Tibial artery (tissue), 4 donors: ENCODE results near the gene PSMC4.

Source experiments
- DNase-seq, 2 donors: peaks; one replicate each; pipeline ENCODE4 v3.0.0-alpha.2; 2019
- H3K27ac ChIP-seq, 2 donors: fragments of 200-600 bp; sonication (generic) in 1 of 2; 1 replicate in 1 of 2; 2 replicates in 1 of 2; pipeline ENCODE4 v1.5.1; 2018 to 2019; ENCODE audit warnings: mild to moderate bottlenecking in 1 of 2
- H3K27me3 ChIP-seq, 2 donors: fragments of 200-600 bp; sonication (generic) in 1 of 2; one replicate each; pipeline versions ENCODE4 v1.5.1 to v1.6.0; 2016 to 2019
- H3K36me3 ChIP-seq, 3 donors: fragments of 200-600 bp; sonication (generic) in 2 of 3; one replicate each; pipeline ENCODE4 v1.5.1; 2016 to 2019; ENCODE audit warnings: mild to moderate bottlenecking in 2 of 3
- H3K4me1 ChIP-seq, 4 donors: fragments of 200-600 bp; sonication (generic) in 2 of 4; 1 replicate in 3 of 4; 2 replicates in 1 of 4; pipeline ENCODE4 v1.5.1; 2016 to 2019
- H3K4me3 ChIP-seq, 2 donors: fragments of 200-600 bp; sonication (generic) in 1 of 2; 1 replicate in 1 of 2; 2 replicates in 1 of 2; pipeline ENCODE4 v1.5.1; 2018 to 2019; ENCODE audit warnings: mild to moderate bottlenecking in 2 of 2
- H3K9me3 ChIP-seq, 3 donors: fragments of 200-600 bp; sonication (generic) in 1 of 3; one replicate each; pipeline ENCODE4 v1.5.1; 2016 to 2019
- intact Hi-C: fragments of 100-400 bp; cut with DNase I; formaldehyde crosslinking; loops from one replicate; pipeline ENCODE4 v1.15.0; 2023; ENCODE audit warnings: low total_unique reads
- TF ChIP-seq, protein P1 (sequence below), 2 experiments: fragments of 200-600 bp in 1 of 2; fragments of 450-650 bp in 1 of 2; IDR thresholded peaks; one replicate each; pipeline ENCODE4 v1.5.1; 2017 to 2019; ENCODE audit warnings: antibody characterized with exemption in 2 of 2, mild to moderate bottlenecking in 1 of 2, moderate library complexity in 1 of 2

PSMC4 gene

GRCh38 chr19:39927076-39927475 is 43.9 kb upstream of the PSMC4 start:
- H3K36me3 ChIP-seq = no peaks in the 10 kb centered on the region
- DNase-seq = peak in 1 of 2 donors; percentile 34
- no peak overlapping the region for H3K4me3 ChIP-seq
- H3K4me1 ChIP-seq = no peaks in the 10 kb centered on the region
- peaks cover 0 to 5% of the 10 kb centered on the region in 2 donors for H3K27me3 ChIP-seq
- H3K27ac ChIP-seq = no peak overlapping the region
- H3K9me3 ChIP-seq = no peaks in the 10 kb centered on the region
- TF ChIP-seq, protein P1, sequence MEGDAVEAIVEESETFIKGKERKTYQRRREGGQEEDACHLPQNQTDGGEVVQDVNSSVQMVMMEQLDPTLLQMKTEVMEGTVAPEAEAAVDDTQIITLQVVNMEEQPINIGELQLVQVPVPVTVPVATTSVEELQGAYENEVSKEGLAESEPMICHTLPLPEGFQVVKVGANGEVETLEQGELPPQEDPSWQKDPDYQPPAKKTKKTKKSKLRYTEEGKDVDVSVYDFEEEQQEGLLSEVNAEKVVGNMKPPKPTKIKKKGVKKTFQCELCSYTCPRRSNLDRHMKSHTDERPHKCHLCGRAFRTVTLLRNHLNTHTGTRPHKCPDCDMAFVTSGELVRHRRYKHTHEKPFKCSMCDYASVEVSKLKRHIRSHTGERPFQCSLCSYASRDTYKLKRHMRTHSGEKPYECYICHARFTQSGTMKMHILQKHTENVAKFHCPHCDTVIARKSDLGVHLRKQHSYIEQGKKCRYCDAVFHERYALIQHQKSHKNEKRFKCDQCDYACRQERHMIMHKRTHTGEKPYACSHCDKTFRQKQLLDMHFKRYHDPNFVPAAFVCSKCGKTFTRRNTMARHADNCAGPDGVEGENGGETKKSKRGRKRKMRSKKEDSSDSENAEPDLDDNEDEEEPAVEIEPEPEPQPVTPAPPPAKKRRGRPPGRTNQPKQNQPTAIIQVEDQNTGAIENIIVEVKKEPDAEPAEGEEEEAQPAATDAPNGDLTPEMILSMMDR (IDR thresholded peaks at IDR 0.05) = no peak
- intact Hi-C loops = no loop called here

DNA sequence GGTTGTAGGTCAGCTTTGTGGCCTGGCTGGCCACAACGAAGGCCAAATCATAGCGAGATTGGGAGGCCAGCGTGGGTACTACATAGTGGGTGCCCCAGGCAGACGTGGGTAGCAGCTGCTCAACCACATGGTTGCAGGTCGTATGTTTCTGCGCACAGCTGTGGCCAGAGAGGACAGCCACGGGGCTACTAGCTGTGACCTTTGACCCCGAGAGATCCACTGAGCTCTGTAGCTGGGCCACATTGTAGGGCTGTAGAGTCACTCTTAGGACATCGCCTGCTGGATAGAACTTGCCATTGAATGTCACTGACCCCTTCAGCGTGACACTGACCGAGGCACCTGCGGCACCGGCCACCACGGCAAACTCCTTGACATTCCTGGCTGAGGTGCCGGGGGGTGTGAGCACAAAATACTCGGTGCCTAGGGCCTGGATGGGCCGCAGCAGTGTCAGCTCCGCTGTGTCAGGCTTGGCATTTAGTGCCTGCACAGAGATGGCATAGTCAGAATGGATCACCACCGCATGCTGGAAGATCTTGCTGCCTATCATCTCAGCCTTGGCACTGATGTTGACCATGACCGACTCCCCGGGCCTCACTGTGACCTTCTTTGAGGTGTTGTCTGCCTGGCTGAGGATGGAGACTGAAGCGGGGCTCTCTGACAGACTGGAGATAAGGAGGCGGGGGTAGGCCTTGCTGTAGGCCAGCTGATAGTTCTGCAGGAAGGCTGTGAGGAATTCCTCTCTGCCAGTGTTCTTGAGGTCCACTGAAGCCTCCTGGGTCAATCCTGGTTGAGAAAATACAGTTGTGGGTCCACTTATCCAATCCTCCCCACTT is 43.2 kb upstream of the PSMC4 start:
- Histone ChIP-seq H3K4me3 (no peak overlapping the region), H3K4me1 (no peaks in the 10 kb centered on the region), H3K9me3 (no peaks in the 10 kb centered on the region), H3K36me3 (no peaks in the 10 kb centered on the region), H3K27ac (no peak overlapping the region), H3K27me3 (peaks cover 0 to 5% of the 10 kb centered on the region in 2 donors)
- peak in 1 of 2 donors; percentile 47 for DNase-seq
- TF ChIP-seq, protein P1 (IDR thresholded peaks at IDR 0.05) = no peak
- intact Hi-C loops = no loop called here

GRCh38 chr19:39928357-39928725 is 42.6 kb upstream of the PSMC4 start:
- H3K27ac ChIP-seq = no peak overlapping the region
- no peak overlapping the region for H3K4me3 ChIP-seq
- intact Hi-C loops = no loop called here
- peaks cover 0 to 5% of the 10 kb centered on the region in 2 donors for H3K27me3 ChIP-seq
- TF ChIP-seq, protein P1 (IDR thresholded peaks at IDR 0.05) = no peak
- H3K4me1 ChIP-seq = no peaks in the 10 kb centered on the region
- DNase-seq = no peak
- H3K9me3 ChIP-seq = no peaks in the 10 kb centered on the region
- no peaks in the 10 kb centered on the region for H3K36me3 ChIP-seq

GRCh38 chr19:39929750-39930149 is 41.2 kb upstream of the PSMC4 start:
- TF ChIP-seq, protein P1 (IDR thresholded peaks at IDR 0.05) = no peak
- H3K9me3 ChIP-seq = no peaks in the 10 kb centered on the region
- H3K4me1 ChIP-seq = no peaks in the 10 kb centered on the region
- no peaks in the 10 kb centered on the region for H3K36me3 ChIP-seq
- peaks cover 0 to 3% of the 10 kb centered on the region in 2 donors for H3K27me3 ChIP-seq
- no peak overlapping the region for H3K4me3 ChIP-seq
- intact Hi-C loops = no loop called here
- H3K27ac ChIP-seq = no peak overlapping the region
- no peak for DNase-seq

DNA sequence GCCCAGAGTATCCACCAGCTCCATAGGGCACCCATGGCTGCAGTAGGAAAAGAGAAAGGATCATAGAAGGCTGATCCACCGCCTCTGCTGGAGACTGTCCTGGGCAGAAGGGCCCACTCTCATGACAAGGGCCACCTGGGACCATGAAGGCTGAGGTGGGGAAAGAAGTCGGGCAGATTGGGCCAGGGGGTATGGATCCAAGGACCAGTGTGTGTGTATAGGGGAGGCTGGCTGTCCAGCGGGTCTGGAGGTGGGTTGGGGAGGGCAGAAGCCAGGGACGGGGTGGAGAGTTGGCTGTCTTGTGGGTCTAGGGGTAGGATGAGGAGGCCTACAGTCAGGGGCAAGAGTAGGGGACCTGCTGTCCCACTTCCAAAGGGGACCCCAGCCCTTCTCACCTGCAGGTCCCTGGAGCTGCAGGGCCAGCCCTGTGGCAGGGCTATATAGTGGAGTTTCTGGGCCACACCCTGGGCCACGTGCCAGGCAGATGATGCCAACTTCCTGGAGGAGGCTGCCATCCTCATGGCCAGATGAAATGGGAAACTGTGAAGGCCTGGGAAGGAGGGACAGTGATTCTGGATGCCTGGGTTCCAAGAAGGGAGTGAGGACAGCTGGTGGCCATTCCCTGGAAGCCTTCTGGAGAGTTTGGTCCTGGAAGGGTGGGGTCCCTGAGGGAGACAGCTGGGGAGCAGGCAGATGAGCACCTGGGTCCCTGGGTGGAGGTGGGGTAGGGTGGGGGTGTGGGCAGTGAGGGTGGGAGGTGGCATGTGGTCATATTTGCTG is 36.2 kb upstream of the PSMC4 start, which contains the start of gene FCGBP:
Gene FCGBP, minus strand, starts transcription at position 51 of the 780 bp plus-strand sequence.
- Histone ChIP-seq H3K27me3 (peaks cover 0 to 14% of the 10 kb centered on the region in 2 donors), H3K4me3 (no peak within 1 kb of the TSS), H3K4me1 (no peaks in the 10 kb centered on the region), H3K36me3 (no peaks in the 10 kb centered on the region), H3K9me3 (peaks cover 0 to 4% (median 2%) of the 10 kb centered on the region in 3 donors), H3K27ac (no peak within 1 kb of the TSS)
- DNase-seq = peak in 1 of 2 donors; percentile 58
- intact Hi-C loops = no loop called here
- TF ChIP-seq, protein P1 (IDR thresholded peaks at IDR 0.05) = no peak
